Panc1 (cell line): ENCODE data around the gene SPEG. TPM values are rescaled to one million over a fixed set of nuclear protein-coding genes. Genes with fewer than 3 reads are reported as not detected.

ENCODE experiments used
- ATAC-seq: fragments of 200-7000 bp; cut with Tn5 transposase; 2 replicates; pipeline ENCODE4 v1.9.1; 2020; ENCODE audit warnings: mild to moderate bottlenecking, moderate library complexity
- BruUV-seq: library from RNA; stranded (reverse); fragments of 400-500 nt; replicated peaks from 2 replicates; lab custom pipeline; 2021; lab: Mats Ljungman, UMichigan
- CTCF ChIA-PET: fragments of 300-600 bp; sonication (Branson Sonifier 250); formaldehyde crosslinking; loops from one replicate; lab custom pipeline; 2022; ENCODE audit warnings: antibody characterized with exemption; lab: Charles Lee
- POLR2A ChIA-PET: fragments of 300-600 bp; sonication (Branson Sonifier 250); formaldehyde crosslinking; loops from one replicate; lab custom pipeline; 2022; ENCODE audit warnings: antibody characterized with exemption; lab: Charles Lee
- DNase-seq: peaks from one replicate; pipeline ENCODE4 v3.0.0-alpha.2; 2010; ENCODE audit warnings: low read depth, low spot score
- H3K27ac ChIP-seq: 2 replicates; pipeline ENCODE4 v1.5.1; 2011; ENCODE audit warnings: mild to moderate bottlenecking, low read length, inconsistent platforms
- H3K27me3 ChIP-seq: fragments of 200-500 bp; sonication (Bioruptor generic); 2 replicates; pipeline ENCODE4 v1.6.0; 2014; ENCODE audit warnings: low read length, inconsistent platforms; ENCODE audit not compliant: control insufficient read depth, insufficient read depth
- H3K36me3 ChIP-seq: fragments of 200-500 bp; sonication (Bioruptor generic); 2 replicates; pipeline ENCODE4 v1.5.1; 2014; ENCODE audit warnings: inconsistent platforms, mild to moderate bottlenecking, low read length, moderate library complexity; ENCODE audit not compliant: control insufficient read depth, insufficient read depth
- H3K4me1 ChIP-seq: 2 replicates; pipeline ENCODE4 v1.5.1; 2011; ENCODE audit warnings: inconsistent platforms, mild to moderate bottlenecking, low read length, moderate library complexity; ENCODE audit not compliant: control insufficient read depth, insufficient read depth
- H3K4me3 ChIP-seq, 2 experiments: 2 replicates each; pipeline ENCODE4 v1.5.1; 2011 to 2012; ENCODE audit warnings: low read depth in 2 of 2, low read length in 2 of 2, mild to moderate bottlenecking in 2 of 2, inconsistent platforms in 1 of 2, moderate library complexity in 1 of 2
- H3K9me3 ChIP-seq: fragments of 200-500 bp; sonication (Bioruptor generic); 2 replicates; pipeline ENCODE4 v1.5.1; 2014; ENCODE audit warnings: low read depth, mild to moderate bottlenecking, inconsistent platforms, low read length, moderate library complexity; ENCODE audit not compliant: control insufficient read depth, insufficient read depth
- CTCF ChIP-seq: fragments of 450-650 bp; IDR thresholded peaks from 2 replicates; pipeline ENCODE4 v1.5.1; 2017; ENCODE audit warnings: mild to moderate bottlenecking
- POLR2AphosphoS5 ChIP-seq: IDR thresholded peaks from 2 replicates; pipeline ENCODE4 v1.6.1; 2012; ENCODE audit warnings: mild to moderate bottlenecking, low read depth, low read length, moderate library complexity
- REST ChIP-seq, 2 experiments: IDR thresholded peaks; 2 replicates each; pipeline ENCODE4 v1.6.1; 2011 to 2012; ENCODE audit warnings: low read depth in 2 of 2, control low read depth in 1 of 2, low read length in 1 of 2, mild to moderate bottlenecking in 1 of 2, moderate library complexity in 1 of 2; ENCODE audit not compliant: insufficient read depth in 1 of 2
- SIN3A ChIP-seq: IDR thresholded peaks from 2 replicates; pipeline ENCODE4 v1.6.1; 2012; ENCODE audit warnings: low read depth, mild to moderate bottlenecking, low read length, moderate library complexity, borderline replicate concordance; ENCODE audit not compliant: insufficient read depth
- TCF7L2 ChIP-seq: IDR thresholded peaks from 2 replicates; pipeline ENCODE4 v1.6.1; 2011; ENCODE audit warnings: mild to moderate bottlenecking, low read depth, low read length, inconsistent platforms
- in situ Hi-C: cut with HindIII; loops from 2 replicates; pipeline ENCODE4 v1.10.0; 2016; ENCODE audit warnings: low sequenced_read_pairs, low pct_unique_long_range_greater_than_20kb
- intact Hi-C: fragments of 100-400 bp; cut with micrococcal nuclease; formaldehyde crosslinking; loops from one replicate; pipeline ENCODE4 v1.10.0; 2022; ENCODE audit not compliant: unreplicated experiment
- total RNA-seq: library from RNA; stranded (reverse); gene quantifications from one replicate; pipeline ENCODE4 v1.2.1, GENCODE V29; 2021; ENCODE audit not compliant: unreplicated experiment

SPEG gene
- total RNA-seq, 1 experiment from 2014 or later, result 3.4 TPM

GRCh38 chr2:219491278-219491963, 56.8 kb downstream of the SPEG start:
- intact Hi-C loops (no loop called here), in situ Hi-C loops (no loop called here)
- Histone ChIP-seq H3K9me3 (no peaks in the 10 kb centered on the region), H3K27me3 (no peaks in the 10 kb centered on the region), H3K4me3 (no peak overlapping the region), H3K36me3 (no peaks in the 10 kb centered on the region), H3K27ac (no peak overlapping the region), H3K4me1 (peaks cover 7% of the 10 kb centered on the region; the same call in 1 of the 2 replicates)
- ChIA-PET CTCF (interaction anchor here (1.1 kb wide), 1 partner anchor 19 kb away, joined by 5 read pairs; no protein-coding TSS in a partner anchor), POLR2A (no interaction called here)
- no TSS peak for BruUV-seq
- no peak for DNase-seq
- no peak for ATAC-seq
- TF ChIP-seq REST (IDR thresholded peaks at IDR 0.05; ENCODE audit: insufficient read depth in 1 of 2, low read depth in 2 of 2, low read length in 1 of 2) (no peak), POLR2AphosphoS5 (no peak), SIN3A (no peak)

GRCh38 chr2:219492575-219492974, 57.9 kb downstream of the SPEG start:
- POLR2A ChIA-PET, result no interaction called here
- intact Hi-C loops, result no loop called here
- CTCF ChIA-PET, result no interaction called here
- H3K4me1 ChIP-seq, result peaks cover 7% of the 10 kb centered on the region; the same call in 1 of the 2 replicates
- in situ Hi-C loops, result no loop called here
- BruUV-seq, result no TSS peak
- DNase-seq (no peak), ATAC-seq (no peak)
- H3K27me3 ChIP-seq, result no peaks in the 10 kb centered on the region
- H3K27ac ChIP-seq, result no peak overlapping the region
- no peaks in the 10 kb centered on the region for H3K36me3 ChIP-seq
- H3K9me3 ChIP-seq, result no peaks in the 10 kb centered on the region
- no peak overlapping the region for H3K4me3 ChIP-seq
- TF ChIP-seq TCF7L2, result no peak
- no peak for TF ChIP-seq REST (IDR thresholded peaks at IDR 0.05; ENCODE audit: insufficient read depth in 1 of 2, low read depth in 2 of 2, low read length in 1 of 2)
- TF ChIP-seq CTCF, result no peak; the same call in 1 of the 2 replicates
- TF ChIP-seq POLR2AphosphoS5, result no peak
